ENCODE data around the gene SEMA5B.

The SEMA5B gene

DNA sequence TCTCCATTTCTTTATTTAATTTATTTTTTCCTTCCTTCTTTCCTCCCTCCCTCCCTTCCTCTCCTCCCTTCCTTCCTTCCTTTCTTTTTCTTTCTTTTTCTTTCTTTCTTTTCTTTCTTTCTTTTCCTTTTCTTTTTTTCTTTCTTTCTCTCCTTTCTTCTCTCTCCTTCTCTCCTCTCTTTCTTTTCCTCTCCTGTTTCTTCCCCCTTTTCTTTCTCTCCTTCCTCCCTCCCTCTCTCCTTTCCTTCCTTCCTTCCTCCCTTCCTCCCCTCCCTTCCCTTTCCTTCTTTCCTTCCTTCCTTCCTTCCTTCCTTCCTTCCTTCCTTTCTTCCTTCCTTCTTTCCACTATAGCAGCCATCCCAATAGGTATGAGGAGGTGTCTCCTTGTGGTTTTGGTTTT, 32.5 kb upstream of the SEMA5B start:
- FAIRE-seq: no peak

DNA sequence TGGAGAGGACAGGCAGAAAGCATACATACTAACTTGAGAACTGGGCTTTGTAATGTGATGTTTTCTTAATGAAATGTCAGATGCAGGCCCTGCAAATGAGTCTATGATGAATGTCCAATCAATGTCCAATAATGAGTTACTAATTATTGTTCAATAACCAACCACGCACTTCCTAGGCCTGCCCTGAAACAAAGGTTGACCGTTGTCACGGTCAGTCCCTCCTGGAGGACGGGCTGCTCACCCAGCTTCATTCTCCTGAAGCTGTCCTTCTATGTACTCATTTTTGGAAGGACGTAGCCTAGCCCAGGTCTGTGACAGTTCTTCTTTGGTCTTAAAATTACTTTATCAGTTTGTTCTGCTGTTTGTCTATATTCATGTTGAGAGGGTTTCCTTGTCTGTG, 30.9 kb upstream of the SEMA5B start:
- DNase-seq (ENCODE audit: low spot score) (no peak), FAIRE-seq (no peak)

More for the DNA sequence above, 32.5 kb upstream of the SEMA5B start:
- no peak for DNase-seq (ENCODE audit: low spot score)

DNA sequence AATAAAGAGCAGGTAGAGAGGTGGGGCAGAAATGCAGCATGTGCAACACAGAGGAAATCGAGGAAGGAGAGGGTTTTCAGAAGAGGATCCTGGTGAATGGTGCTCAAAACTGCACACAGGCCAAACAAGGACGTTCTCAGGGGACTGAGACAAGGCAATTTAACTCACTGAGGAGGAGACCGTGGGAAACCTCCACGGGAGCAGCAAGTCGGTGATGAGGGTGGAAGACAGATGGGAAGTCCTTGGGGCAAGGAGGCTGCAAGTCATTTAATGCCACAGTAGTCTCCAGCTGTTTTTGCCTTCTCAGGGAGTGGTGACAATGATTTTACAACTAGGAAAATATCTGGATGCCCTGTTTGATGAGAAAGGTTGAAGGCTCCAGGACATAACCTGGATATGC, 27.8 kb upstream of the SEMA5B start:
- DNase-seq (ENCODE audit: low spot score) (no peak), FAIRE-seq (peak; percentile 9)

DNA sequence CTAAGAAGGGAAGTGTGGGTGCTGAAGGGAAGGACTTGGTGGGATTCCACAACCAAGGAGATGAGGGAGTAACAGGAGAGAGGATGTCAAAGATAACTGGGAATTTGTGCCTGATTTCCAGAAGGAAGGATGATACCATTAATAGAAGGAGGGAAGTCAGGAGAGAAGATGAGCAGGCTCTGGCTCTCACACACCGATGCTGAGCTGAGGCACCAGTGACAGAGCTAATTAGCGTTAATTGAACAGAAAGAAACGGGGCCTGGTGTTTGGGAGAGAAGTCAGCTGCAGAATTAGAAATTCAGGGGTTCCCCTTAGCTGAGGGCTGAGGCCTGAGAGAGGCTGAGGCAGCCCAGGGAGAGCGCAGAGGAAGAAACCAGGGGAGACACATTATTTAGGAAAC, 27.4 kb upstream of the SEMA5B start:
- DNase-seq (ENCODE audit: low spot score) (no peak), FAIRE-seq (no peak)

DNA sequence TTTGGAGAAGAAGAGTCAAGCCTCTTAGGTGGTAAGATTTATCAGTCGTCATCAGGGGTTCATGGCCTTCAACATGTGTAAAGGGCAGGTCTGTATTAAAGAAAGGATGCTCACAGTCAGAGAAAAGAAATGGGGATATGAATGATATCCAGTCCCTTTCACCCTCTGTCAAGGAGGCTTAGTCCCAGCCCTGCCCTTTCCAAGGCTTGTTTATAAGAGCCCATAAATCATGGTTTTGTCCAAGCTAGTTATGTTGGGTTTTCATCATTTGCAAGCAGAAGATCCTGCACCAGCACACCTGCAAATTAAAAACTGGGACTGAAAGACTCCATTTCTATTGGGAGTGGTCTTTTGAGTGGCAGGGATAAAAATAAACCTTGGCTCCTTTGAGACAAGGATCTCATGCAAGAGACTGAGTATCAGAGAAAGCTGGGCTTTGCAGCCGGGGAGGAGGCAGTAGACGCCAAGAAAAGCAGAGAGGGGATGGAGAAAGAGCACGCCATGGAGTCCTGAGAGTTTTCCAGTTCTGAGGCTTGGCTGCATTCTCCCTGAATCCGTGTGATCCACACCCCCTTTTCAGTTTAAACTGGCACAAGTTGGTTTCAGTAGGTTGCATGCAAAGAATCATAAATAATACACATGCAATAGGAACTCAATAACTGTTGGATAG, 26.7 kb upstream of the SEMA5B start:
- no peak for DNase-seq (ENCODE audit: low spot score)
- no peak for FAIRE-seq

DNA sequence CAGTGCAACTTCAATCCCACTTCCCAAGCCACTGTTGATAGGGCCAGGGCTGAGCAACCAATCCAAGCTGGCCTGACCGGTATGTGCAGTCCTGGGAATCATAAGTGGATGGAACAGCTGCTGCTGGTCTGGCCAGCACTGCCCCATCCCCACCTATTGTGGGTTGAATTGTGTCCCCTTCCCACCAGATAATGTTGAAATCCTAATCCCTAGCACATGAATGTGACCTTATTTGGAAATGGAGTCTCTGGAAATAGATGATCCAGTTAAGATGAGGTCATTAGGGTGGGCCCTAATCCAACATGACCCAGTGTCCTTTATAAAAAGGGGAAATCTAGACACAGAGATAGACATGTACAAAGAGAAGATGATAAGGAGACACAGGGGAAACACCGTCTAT, 25.5 kb upstream of the SEMA5B start:
- FAIRE-seq: peak; percentile 58
- no peak for DNase-seq (ENCODE audit: low spot score)

DNA sequence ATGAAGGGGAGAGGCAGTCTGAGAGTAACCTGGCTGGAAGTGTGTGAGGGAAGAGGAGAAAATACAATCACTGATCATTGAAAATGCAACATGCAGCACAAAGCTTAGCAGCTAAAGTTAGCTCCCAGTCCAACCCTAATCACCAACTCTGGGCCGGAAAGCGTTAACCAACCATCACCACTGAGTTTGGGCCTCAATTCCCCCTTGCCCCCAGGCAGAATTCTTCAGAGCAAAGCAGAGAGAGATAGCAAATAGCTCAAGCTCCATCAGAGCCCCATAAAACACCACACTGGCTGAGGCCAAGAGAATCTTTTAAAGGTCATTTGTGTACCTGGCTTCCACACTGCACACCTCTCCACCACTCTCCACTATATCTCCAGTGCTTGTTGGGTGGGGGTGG, 23.1 kb upstream of the SEMA5B start:
- FAIRE-seq (no peak), DNase-seq (ENCODE audit: low spot score) (no peak)

DNA sequence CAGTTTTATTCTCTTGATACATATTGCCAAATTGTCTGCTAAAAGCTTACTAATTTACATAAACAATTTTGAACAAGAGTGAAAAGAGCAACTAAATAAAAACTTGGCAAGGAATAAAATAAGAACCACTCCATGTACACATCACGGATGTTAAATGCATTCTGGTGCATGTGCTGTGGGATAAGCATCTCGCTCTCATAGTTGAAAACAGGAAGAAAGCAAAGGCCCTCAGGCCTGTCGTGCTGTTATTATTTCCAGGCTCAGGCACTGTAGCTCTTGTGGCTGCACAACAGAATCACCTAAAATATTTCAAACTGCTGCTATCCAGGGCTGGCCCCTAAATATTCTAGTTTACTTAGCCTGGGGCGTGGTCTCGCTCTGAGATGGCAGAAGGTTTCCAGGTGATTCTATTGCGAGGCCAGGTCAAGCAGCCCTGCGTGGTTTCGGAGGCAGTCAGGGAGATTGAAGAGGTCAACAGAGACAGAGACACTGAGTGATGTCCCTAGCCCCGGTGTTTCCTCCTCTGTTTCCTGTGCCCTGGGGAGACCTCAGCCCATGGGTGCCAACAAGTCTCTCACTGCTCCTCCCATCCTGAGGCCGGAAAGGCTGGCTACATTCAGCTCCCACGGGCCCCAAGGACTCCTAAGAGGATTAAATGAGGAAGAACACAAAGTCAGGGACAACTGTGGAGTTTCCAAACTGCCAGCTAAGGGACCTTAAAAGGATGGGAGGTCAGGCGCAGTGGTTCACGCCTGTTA, 21.1 kb upstream of the SEMA5B start:
- FAIRE-seq (no peak), DNase-seq (ENCODE audit: low spot score) (no peak)

DNA sequence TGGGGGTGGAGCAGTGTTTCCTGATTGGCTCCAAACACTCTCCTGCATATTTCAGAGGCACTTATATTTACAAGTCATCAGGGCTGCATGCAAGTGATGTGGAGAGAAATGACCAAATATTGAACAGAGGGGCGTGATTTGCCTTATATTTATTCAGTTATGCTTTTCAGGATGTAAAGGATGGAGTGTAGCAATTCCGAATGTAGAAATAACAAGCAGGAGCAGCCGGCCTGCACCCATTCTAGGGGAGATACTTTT, 19.4 kb upstream of the SEMA5B start:
- DNase-seq (ENCODE audit: low spot score) (no peak), FAIRE-seq (no peak)

DNA sequence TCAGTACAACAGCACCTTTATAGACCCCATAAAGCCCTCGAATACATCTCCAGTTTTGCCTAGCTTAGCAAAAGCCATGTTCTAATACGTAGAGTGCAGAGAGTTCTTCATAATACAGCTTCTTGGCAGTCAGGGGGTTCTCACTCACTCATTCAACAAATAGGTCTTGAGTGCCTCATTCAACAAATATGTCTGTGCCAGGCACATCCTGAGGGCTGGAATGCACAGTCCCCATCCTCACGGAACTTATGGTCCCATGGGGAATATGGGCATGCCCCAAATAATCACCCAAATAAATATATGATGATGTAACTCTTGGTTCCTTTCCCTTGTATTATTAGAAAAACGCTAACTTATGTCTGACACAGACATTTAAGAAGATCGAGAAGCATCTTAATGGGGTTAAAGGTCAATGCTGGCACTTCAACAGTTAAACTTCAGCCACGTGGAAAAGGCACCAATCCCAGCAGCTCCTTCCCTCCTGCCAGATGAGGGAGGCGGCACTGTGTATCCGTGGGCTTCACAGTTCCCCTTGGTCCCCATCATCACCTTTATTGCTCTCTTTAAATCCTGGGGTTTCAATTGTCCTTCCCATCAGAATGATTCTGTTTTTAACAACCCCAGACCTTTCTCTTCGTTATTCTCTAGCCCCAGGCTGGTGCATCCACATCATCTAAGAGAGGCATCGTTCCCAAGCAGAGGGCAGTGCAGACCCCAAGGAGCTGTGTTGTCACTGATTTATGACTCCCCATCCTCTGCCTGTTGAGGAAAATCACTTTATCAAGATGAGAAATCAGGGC, 18.9 kb upstream of the SEMA5B start:
- DNase-seq (ENCODE audit: low spot score) (peak; percentile 51), FAIRE-seq (peak; percentile 44)

DNA sequence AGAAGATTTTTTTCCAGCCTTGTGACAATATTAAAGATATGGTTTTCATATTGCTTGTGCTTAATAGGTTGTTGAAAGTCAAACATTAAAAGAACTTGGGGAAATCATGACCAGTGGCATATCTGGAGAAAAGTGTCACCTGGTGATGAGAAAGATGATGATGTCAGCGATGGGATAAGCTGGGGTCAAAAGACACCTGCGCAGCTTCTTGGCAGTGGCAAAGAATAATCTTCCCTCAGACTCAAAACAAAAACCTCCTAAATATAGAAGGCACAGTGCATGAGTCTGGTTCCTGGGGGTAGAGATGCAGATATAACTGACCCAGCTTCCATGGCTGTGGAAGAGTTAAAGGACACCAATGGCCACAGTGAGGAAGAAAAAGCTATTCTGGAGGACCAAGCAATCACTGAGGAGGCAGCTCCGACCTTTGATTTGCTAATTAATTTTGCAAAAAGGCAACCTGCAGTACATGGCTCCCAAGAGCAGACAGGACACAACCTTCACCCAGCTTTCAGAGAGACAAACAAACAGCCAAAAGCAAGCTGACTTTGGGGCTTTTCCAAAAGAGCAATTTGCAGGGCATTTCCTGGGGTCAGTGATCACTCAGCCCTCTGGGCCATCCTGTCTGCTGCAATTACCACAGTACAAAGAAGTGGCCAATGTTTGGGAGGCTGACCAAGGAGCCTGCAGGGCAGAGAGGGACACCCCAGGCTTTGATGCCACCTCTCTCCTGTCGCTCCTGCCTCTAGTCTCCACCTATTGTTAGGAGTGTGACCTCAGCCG, 17.6 kb upstream of the SEMA5B start:
- no peak for FAIRE-seq

DNA sequence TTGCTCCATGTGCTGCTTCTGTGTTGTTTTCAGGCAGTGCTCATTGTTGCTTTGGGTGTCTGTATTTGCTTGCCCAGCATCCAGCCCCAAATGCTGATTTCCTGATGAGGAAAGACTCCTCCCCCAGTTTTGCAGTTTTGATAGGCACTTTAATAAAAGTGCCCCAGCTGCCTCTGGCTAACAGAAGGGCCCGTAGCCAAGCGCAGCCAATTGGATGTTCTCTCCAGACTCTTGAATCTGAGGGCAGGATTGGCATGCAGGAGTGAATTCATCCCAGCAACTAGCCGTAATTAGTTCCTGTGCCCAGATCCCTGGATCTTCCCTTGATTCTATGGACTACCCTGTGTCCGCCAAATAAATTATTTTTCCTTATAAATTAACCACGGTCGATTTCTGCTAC, 14.8 kb upstream of the SEMA5B start:
- DNase-seq (ENCODE audit: low spot score) (no peak), FAIRE-seq (no peak)

More for the DNA sequence above, 17.6 kb upstream of the SEMA5B start:
- no peak for DNase-seq (ENCODE audit: low spot score)

DNA sequence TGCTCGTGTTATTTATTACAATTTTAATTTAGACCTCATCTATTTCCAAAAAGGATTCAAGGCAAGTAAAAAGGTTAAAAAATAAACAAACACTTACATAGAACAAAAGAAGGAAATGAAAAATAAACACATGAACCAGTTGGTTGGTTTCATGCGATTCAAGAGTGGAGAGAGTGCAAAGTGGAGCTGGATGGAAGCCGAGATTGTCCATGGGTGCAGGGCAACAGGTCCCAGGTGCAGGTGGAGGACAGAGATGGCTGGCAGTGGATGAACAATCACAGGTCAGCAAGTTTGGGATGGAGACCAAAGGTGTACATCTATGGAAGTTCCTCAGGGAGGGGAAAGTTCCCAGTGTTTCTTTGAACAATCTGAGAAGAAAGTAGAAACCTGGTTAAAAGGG, 11.6 kb upstream of the SEMA5B start:
- no peak for DNase-seq (ENCODE audit: low spot score)

DNA sequence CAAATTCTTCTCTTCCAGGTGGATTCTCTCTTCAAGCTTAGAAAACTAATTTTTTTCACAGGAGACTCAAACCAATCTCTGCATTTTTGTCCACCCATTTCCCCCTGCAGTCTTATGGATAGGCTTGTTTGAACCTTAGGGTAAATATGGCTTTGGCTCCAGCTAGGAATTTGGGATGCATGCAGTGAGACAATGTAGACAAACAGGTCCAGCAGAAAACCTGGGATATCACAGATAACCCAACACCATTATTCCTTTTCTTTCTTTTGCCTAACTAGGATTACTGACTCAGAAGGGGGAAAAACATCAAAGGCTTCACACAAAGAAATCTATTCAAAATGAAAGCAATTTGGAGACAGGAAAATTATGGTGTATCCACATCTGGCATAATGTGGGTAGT, 11.2 kb upstream of the SEMA5B start:
- FAIRE-seq (no peak), DNase-seq (ENCODE audit: low spot score) (no peak)

More for the DNA sequence above, 11.6 kb upstream of the SEMA5B start:
- FAIRE-seq: no peak

DNA sequence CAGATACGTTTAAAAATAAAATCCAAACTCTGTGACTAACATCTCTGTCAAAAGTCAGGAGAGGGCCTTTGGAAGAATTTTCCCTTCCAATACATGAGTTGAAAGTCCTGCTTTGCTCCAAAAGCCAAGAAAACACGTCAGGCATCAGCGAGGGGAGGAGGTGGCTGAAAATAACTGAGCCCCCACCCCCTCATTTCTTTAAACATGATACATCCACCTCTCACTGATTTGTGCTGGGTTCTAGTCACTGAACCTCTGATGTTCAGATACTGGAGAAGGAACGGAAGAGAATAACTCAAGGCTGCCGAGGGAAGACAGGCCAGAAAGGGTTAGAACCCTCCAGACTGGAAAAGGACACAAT, 9.4 kb upstream of the SEMA5B start:
- FAIRE-seq: no peak
- no peak for DNase-seq (ENCODE audit: low spot score)

DNA sequence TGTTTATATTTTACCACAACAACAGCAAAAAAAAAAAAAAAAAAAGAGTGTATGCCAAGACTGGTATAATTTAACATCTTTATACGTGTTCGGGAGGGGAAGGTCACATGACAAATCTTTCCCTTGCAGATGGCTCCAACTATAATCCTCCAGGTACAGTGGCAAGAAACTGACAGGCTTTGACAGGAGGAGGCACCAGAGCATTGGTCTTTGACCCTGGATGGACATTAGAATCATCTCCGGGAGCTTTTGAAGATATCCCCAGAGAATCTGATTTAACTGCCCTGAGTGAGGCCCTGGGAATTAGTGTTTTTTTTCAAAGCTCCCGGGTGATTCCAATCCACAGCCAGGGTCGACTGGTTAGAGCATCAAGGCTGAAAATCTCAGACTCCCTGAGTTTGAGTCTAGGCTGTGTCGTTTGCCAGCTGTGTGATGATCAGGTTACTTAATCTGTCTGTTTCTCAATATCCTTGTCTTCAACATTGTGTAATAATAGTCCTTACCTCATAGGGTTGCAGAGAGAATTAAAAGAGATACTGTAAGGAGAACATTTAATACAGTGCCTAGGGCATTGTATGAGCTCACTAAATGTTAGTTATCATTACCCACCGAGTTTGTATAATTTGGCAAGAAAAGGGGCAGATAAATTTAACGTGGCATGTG, 8.9 kb upstream of the SEMA5B start:
- DNase-seq (ENCODE audit: low spot score) (no peak), FAIRE-seq (no peak)

DNA sequence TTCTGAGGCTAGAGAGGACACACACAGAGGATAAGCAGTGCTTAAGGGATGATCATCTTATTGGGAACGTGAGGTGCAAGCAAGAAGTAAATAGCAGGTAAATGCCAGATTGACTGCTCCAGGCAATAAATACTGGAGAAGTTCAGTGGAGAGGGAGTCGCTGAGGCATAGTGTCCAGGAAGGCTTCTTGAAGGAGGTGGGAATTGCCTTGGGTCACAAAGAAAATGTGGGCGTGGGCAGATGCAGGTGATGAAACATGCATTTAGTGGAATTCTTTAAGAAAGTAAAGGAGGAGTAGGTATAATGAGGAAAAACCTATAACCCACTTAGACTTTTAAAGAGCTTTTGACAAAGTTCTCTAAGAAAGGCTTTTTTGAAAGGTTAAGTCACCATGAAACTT, 7.4 kb upstream of the SEMA5B start:
- DNase-seq (ENCODE audit: low spot score): no peak
- FAIRE-seq: no peak

DNA sequence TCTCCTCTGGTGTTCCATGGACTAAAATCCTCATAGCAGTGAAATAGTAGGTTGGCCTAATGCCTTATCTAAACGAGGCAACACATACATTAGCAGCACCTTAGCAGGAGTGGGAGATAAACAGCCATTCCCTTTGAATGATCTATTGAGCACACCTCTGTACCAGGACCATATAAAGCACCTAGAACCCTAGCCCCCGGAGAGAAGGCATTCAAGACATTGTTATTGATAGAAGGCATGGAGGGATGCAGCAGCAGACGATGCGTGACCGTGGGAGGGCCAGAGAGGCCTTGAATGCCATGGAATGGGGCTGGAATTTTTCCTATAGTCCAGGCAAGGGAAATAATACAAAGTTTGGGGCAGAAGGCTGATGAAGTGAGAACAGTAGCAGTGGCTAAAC, 6.6 kb upstream of the SEMA5B start:
- FAIRE-seq: peak; percentile 27
- no peak for DNase-seq (ENCODE audit: low spot score)

DNA sequence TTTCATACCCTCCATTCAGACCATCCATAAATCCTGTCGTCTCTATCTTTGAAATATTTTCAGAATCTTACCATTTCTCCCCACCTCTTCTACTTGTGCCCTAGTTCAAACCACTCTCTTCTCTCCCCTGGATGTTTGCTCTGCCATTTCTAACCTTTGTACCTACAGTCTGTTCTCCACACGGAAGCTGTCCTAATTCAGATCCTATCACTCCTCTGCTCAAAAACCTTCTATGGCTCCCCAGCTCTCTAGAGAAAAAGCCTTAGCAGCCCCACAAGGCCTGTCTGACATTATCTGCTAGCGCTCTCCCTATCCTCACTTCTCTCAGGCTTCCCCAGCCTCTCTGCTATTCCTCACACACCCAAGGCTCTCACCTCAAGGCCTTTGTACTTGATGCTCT, 4.5 kb upstream of the SEMA5B start:
- no peak for DNase-seq (ENCODE audit: low spot score)
- FAIRE-seq: no peak

DNA sequence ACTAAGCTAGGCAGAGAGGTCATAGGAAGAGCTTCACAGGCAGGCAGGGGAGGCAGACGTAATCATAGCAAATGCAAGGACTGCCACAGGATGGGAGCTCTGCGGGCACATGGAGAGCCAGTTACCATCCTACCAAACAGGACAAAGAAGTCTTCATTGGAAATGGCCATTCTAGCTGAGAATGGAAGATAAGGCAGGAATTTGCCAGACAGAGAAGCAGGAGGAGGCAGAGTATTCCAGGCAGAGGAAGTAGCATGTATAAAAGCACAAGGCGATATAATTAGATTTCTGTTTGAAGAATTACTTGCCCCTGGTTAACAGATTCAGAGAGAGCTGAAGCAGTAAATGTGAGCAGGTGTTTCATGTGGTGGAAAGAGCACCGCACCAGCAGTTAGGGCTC, 3.5 kb upstream of the SEMA5B start:
- no peak for FAIRE-seq
- no peak for DNase-seq (ENCODE audit: low spot score)

DNA sequence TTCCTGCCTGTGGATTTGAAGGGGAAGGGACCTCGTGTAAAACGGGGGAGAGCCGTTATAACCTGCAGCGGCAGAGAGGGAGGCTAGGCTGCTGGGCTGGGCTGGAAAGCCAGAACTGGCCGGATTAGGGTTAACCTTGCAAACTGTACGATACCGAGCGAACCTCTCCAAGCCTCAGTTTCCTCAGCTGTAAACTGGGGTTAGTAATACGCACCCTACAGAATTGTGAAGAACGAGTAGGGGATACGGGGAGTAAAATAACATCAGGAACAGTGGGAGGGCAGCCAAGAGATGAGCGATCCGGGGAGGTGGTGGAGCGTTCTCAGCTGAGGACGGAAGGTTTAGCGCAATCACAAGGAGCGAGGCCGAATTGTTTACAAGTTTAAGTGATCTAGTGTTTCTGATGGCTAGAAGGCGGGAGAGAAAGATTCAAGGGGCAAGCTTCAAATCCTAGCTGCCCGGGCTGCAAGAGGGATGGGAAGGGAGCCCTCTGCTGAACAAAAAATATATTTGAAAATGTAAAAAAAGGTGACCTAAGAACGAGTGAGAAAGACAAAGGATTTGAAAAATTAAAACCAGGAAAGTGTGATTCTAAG, 768 bp upstream of the SEMA5B start:
- DNase-seq (ENCODE audit: low spot score) (peak; percentile 79), FAIRE-seq (peak; percentile 17)
